ENCODE measurements around the gene CSPG5. TPM values are rescaled to one million over a fixed set of nuclear protein-coding genes. Genes with fewer than 3 reads are reported as not detected.

CSPG5 gene
- total RNA-seq, 1 experiment from 2014 or later, result 3.8 TPM

GRCh38 chr3:47607335-47607734 lies 28.7 kb upstream of the CSPG5 start:
- H3K79me2 ChIP-seq (ENCODE audit: insufficient read depth, low read length), result peaks cover 12% of the 10 kb centered on the region; the same call in 1 of the 2 replicates
- H2AFZ ChIP-seq (ENCODE audit: low read depth, low read length, poor library complexity, severe bottlenecking), result no peak overlapping the region
- no peaks in the 10 kb centered on the region for H3K27me3 ChIP-seq (ENCODE audit: insufficient read depth, low read length)
- H3K9me2 ChIP-seq (ENCODE audit: insufficient read depth), result no peaks in the 10 kb centered on the region
- intact Hi-C loops (cut with micrococcal nuclease), result no loop called here
- no peak overlapping the region for H3K27ac ChIP-seq (ENCODE audit: low read depth, low read length)
- no peaks in the 10 kb centered on the region for H3K9me3 ChIP-seq (ENCODE audit: control insufficient read depth in 1 of 2, insufficient read depth in 1 of 2, low read depth in 1 of 2, low read length in 2 of 2)
- no peaks in the 10 kb centered on the region for H3K4me1 ChIP-seq (ENCODE audit: control insufficient read depth in 1 of 2, insufficient read depth in 2 of 2, low read length in 2 of 2)
- ATAC-seq (no peak), DNase-seq (ENCODE audit: low read depth, low spot score) (no peak)
- H3K4me2 ChIP-seq (ENCODE audit: low read length), result no peak overlapping the region
- peaks cover 24 to 25% of the 10 kb centered on the region in 2 experiments; a peak in 3 of 4 replicates for H3K36me3 ChIP-seq (ENCODE audit: control insufficient read depth in 1 of 2, insufficient read depth in 2 of 2, low read length in 2 of 2)
- no peak overlapping the region for H3K4me3 ChIP-seq (replicated peaks in 1 of 2; ENCODE audit: low read depth in 1 of 2, low read length in 2 of 2)
- H4K20me1 ChIP-seq (ENCODE audit: insufficient read depth), result 0 out of 2 replicates have a peak, but pooled peaks cover 3% of the 10 kb centered on the region
- ChIA-PET CTCF (no interaction called here), RAD21 (ENCODE audit: low non-redundant PET in 1 of 2, low total read pairs in 2 of 2, uncharacterized antibody in 2 of 2, unreplicated experiment in 2 of 2) (no interaction called here), POLR2A (no interaction called here)
- no TSS peak for BruUV-seq (replicated peaks)
- no peak for TF ChIP-seq ZFX (IDR thresholded peaks at IDR 0.05)
- TF ChIP-seq RAD21 (IDR thresholded peaks at IDR 0.05; ENCODE audit: low read depth), result no peak
- no peak for TF ChIP-seq POLR2AphosphoS5 (IDR thresholded peaks at IDR 0.05; ENCODE audit: low read depth, low read length)
- TF ChIP-seq ZBTB33 (IDR thresholded peaks at IDR 0.05; ENCODE audit: extremely low read depth, insufficient replicate concordance, low read length), result no peak
- no peak for TF ChIP-seq CBX3 (IDR thresholded peaks at IDR 0.05; ENCODE audit: low read depth)
- no peak for TF ChIP-seq SP1 (IDR thresholded peaks at IDR 0.05; ENCODE audit: low read depth)
- H3K9ac ChIP-seq (ENCODE audit: low read length), result no peak overlapping the region

- DNase-seq (ENCODE audit: low read depth, low spot score), result no peak
- intact Hi-C loops (cut with micrococcal nuclease), result no loop called here
- H3K36me3 ChIP-seq (ENCODE audit: control insufficient read depth in 1 of 2, insufficient read depth in 2 of 2, low read length in 2 of 2), result peaks cover 24 to 26% of the 10 kb centered on the region in 2 experiments; a peak in 3 of 4 replicates
- no peaks in the 10 kb centered on the region for H3K4me1 ChIP-seq (ENCODE audit: control insufficient read depth in 1 of 2, insufficient read depth in 2 of 2, low read length in 2 of 2)
- H3K4me3 ChIP-seq (replicated peaks in 1 of 2; ENCODE audit: low read depth in 1 of 2, low read length in 2 of 2), result no peak overlapping the region
- H4K20me1 ChIP-seq (ENCODE audit: insufficient read depth), result 0 out of 2 replicates have a peak, but pooled peaks cover 3% of the 10 kb centered on the region
- no peaks in the 10 kb centered on the region for H3K9me3 ChIP-seq (ENCODE audit: control insufficient read depth in 1 of 2, insufficient read depth in 1 of 2, low read depth in 1 of 2, low read length in 2 of 2)
- no TSS peak for BruUV-seq (replicated peaks)
- no peak for ATAC-seq
- H3K9me2 ChIP-seq (ENCODE audit: insufficient read depth), result no peaks in the 10 kb centered on the region
- ChIA-PET CTCF (no interaction called here), RAD21 (ENCODE audit: low non-redundant PET in 1 of 2, low total read pairs in 2 of 2, uncharacterized antibody in 2 of 2, unreplicated experiment in 2 of 2) (no interaction called here), POLR2A (no interaction called here)
- TF ChIP-seq CEBPB (IDR thresholded peaks at IDR 0.05; ENCODE audit: low read depth), result no peak
- TF ChIP-seq YY1 (IDR thresholded peaks at IDR 0.05; ENCODE audit: extremely low read depth, insufficient replicate concordance, low read depth, low read length), result no peak
- no peak for TF ChIP-seq EGR1 (IDR thresholded peaks at IDR 0.05; ENCODE audit: low read depth)
- TF ChIP-seq SRF (IDR thresholded peaks at IDR 0.05; ENCODE audit: low read depth), result no peak
- no peak for TF ChIP-seq FOSL1 (IDR thresholded peaks at IDR 0.05; ENCODE audit: low read depth)
- no peak for TF ChIP-seq REST (IDR thresholded peaks at IDR 0.05; ENCODE audit: low read depth)
- no peak for TF ChIP-seq EZH2phosphoT487 (IDR thresholded peaks at IDR 0.05; ENCODE audit: borderline replicate concordance)
- TF ChIP-seq SIN3A (IDR thresholded peaks at IDR 0.05; ENCODE audit: low read depth), result no peak
- TF ChIP-seq ATF3 (IDR thresholded peaks at IDR 0.05), result no peak
- no peak for TF ChIP-seq TCF7L2 (IDR thresholded peaks at IDR 0.05; ENCODE audit: borderline replicate concordance, extremely low read depth, insufficient read depth, insufficient read length)
- TF ChIP-seq POLR2AphosphoS5 (IDR thresholded peaks at IDR 0.05; ENCODE audit: low read depth, low read length), result no peak
- TF ChIP-seq EZH2 (IDR thresholded peaks at IDR 0.05), result no peak
- no peak for TF ChIP-seq POLR2A (IDR thresholded peaks at IDR 0.05; ENCODE audit: borderline replicate concordance, extremely low read depth, insufficient read depth, insufficient read length)
- no peak overlapping the region for H2AFZ ChIP-seq (ENCODE audit: low read depth, low read length, poor library complexity, severe bottlenecking)
- no peak overlapping the region for H3K27ac ChIP-seq (ENCODE audit: low read depth, low read length)
- H3K79me2 ChIP-seq (ENCODE audit: insufficient read depth, low read length), result peaks cover 12% of the 10 kb centered on the region; the same call in 1 of the 2 replicates
- no peak overlapping the region for H3K4me2 ChIP-seq (ENCODE audit: low read length)
- H3K9ac ChIP-seq (ENCODE audit: low read length), result no peak overlapping the region
- no peaks in the 10 kb centered on the region for H3K27me3 ChIP-seq (ENCODE audit: insufficient read depth, low read length)
Measured at GRCh38 chr3:47606165-47606564, 27.5 kb upstream of the CSPG5 start.

Data from HCT116 (cell line).